Stimulated activated CD4-positive, alpha-beta T cell treated with anti-CD3 and anti-CD28 coated beads, Interleukin-12 subunit alpha, Interleukin-12 subunit beta, amount 100 ng/mL, for 48 hours (primary cell): Measurements from ENCODE around the gene TBC1D2B.

ENCODE experiments used
- DNase-seq, 3 donors: peaks; one replicate each; pipeline ENCODE4 v3.0.0-alpha.2; 2020; ENCODE audit warnings: low read depth in 2 of 3, low spot score in 1 of 3

TBC1D2B gene

DNA sequence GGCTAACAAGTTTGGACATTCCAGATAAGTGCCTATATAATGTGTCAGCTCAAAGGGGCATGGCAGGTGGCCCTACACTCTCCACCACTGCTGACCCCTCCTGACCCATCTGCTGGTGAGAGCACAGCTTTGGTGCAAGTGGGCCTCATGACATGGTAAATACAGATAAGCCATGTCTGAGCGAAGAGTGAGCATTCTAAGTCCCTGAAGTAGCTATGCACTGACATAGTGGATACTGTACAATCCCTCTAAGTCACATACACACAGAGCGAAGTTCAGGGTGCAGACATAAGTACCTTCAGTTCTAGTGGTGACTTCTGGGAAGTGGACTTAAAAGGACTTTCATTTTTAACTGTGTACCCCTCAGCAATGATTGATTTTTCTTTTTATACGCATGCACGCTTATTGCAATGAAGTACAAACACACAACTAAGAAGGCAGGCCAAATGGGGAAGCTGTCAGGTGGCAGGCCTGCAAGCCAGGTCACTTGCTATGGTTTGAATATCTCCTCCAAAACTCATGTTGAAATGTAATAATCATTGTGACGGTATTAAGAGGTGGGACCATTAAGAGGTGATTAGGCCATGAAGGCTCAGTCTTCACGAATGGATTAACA is 41.5 kb downstream of the TBC1D2B start:
- DNase-seq: no peak

DNA sequence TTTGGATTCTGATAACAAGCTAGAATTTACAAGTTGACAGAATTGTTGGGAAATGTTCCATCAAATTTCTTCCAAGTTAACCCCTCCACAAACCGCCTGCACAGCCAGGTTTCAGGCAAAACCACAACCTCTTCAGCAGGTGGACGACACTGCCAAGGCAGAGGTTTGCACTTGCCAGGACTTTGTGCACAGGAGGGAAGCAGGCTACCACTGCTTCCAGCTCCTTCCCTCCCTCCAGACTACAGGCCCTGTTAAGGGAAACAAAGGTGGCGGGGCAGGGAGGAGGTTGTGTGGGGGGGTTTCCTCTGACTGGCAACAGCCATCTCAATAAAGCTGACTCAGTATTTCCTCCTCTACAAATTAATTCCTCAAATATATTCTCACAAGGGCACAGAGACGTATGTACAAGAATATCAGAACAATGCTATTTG is 42.2 kb downstream of the TBC1D2B start:
- no peak for DNase-seq

DNA sequence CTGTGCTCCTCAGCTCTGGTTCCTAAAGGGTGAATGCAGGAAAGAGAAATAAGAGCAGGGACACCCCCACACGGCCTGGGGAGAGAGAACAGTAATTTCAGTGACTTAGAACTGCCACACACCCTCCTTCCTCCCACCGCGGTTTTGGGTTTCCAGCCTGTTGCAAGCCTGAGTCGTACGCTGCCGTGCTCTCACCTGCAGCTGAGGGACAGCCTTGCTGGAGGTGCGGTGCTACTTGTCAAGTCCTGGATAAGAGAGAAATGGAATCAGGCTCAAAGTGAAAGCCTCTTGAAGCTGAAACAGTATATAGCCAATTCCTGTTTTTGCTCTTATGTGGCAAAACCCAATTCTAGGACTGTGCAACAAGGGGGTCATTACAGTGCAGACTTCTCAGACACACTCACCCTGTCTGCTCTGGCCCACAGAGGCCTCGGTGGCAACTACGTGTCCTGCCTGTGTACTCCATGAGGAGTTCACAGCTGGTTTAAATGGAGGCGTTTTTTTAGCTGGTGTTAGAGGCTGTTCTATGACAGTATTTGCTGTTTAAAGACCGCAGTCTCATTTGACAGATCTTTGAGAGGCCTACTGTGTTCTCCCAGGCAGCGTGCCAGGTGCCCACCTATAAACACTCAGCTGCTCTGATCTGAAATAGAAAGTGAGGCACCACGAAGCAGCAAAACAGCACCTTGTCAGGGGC is 42.9 kb downstream of the TBC1D2B start:
- peak; percentile 73 to 80 (median 79) for DNase-seq

DNA sequence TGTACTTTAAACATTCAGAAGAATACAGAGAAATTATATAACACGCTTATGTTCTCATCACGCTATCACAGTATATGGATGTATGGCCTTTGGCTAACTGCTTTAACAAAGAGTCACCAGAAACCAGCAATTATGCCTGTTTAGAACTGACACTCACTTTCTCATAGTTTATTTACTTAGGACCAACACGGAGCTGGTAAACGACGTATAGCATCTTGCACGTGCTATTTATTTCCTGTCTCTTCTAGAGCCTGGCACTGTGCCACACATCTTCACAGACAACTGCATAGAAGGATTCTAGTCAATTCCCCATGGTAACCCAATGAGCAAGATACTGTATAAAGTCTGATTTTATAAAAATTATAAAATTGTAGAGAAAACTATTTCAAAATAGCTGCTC is 43.6 kb downstream of the TBC1D2B start:
- DNase-seq: no peak

GRCh38 chr15:78032671-78033070 is 44.8 kb downstream of the TBC1D2B start:
- no peak for DNase-seq

DNA sequence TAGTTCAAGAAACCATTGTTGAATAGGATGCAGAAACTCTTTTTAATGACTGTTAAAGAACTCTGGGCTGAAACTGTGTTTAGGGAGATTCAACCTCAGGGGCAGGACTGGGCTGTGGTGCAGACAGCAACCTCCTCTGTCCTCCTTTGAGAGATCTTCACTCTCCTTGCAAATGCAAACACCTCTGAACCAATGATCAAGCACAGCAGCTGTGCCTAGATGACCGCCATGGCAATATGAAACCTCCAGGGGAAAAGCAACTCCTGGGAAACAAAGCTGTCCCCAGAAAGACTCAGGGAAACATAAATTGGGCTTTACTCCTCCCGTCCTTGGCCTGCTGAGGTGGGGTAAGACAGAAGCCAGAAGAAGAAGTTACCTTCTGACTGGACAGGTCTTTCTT is 52.6 kb downstream of the TBC1D2B start:
- no peak for DNase-seq

GRCh38 chr15:78024519-78024870 is 53.0 kb downstream of the TBC1D2B start:
- DNase-seq: no peak

DNA sequence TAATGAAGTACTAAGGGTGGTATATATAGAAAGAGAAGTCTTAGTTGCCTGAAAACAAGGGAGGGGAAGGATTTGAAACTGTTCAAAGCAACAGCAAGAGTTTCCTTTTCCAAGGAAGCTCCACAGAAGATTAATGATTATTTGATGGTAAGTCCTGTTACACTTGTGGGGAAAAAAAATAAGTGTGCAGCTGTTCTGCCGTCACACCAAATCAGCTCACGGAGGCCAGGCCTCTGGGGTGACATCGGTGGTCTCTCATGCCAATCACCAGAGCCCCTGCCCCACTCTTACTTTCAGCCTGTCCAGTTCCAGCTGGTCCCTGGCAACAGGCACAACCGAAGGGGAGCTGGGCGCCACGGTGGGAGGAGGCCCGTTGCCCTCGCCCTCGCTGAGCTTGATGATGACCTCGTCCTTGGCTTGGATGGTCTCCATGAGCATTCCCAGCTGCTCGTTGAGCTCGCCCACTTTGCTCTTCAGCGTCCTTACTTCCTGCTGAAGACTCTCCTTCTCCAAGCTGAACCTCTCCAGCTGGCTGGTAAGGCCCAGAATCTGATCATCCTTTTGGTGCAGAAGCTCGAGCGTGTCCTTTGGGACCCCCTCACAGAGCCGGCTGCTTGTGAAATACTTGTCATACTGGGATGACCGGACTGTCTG is 53.5 kb downstream of the TBC1D2B start:
- DNase-seq: no peak

DNA sequence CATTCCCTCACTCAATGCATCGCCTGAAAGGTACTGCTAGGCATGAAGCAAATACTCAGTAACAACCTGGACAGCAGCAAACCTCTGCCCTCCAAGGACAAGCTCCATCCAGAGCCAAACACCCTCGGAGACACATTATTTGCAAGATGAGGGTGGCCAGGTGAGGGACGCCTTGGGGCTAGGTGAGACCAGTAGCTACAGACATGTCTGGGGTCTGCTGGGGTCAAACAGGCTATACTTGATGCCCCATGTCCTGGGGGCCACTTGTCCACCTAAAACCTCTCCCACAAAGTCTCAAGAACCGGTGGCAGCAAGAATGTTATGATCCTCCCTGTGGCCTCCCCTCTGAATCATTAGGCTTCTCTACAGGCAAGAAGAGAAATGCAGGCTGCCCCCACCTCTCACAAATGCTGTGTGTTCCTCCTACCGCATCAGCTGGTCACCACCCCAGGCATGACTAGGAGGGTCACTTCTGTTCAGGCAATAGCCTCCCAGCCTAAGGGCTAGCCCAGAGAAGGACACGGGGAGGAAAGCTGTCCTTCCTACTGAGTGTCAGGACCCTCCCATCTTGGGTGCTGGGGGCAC is 54.3 kb downstream of the TBC1D2B start:
- no peak for DNase-seq

- no peak for DNase-seq
Observed at GRCh38 chr15:78021761-78022160, 55.8 kb downstream of the TBC1D2B start.

DNA sequence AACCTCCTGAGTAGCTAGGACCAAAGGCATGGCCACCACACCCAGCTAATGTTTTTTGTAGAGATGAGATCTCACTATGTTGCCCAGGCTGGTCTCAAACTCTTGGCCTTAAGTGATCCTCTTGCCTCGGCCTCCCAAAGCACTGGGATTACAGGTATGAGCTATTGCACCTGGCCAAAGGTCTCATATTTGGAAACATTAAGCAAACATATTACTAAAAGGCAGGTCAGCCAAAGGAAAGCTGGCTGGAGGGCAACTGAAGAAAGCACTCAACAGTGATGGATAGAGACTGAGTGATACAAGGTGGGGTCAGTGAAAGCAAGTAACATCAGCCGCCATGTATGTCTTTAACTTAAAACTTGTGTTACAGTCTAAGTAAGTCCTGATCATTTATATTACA is 57.5 kb downstream of the TBC1D2B start:
- DNase-seq: no peak

GRCh38 chr15:78018946-78019644 is 58.4 kb downstream of the TBC1D2B start:
- DNase-seq: no peak

GRCh38 chr15:78018445-78018844 is 59.1 kb downstream of the TBC1D2B start:
- no peak for DNase-seq

- DNase-seq: no peak
Observed at GRCh38 chr15:78016860-78017259, 60.7 kb downstream of the TBC1D2B start.

- DNase-seq: no peak
Observed at GRCh38 chr15:78012643-78013077, 64.9 kb downstream of the TBC1D2B start.

DNA sequence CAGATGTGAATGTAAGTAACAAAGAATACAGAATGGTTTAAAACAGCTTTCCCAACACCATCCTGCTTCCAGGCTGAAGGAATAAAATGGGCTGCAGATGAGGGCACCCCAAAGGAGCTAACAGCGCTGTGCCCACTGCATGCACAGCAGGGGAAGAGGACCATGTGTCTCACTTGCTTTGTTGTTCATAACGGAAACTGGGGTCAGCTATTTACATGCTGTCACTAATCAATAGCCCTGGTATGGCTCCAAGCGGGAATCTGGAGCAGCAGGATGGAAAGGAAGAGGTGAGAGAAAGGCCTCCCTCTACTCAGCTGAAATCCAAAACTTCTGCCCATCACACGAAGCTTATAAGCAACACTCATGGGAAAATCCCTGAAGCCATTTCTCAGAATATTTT is 67.4 kb downstream of the TBC1D2B start:
- no peak for DNase-seq

DNA sequence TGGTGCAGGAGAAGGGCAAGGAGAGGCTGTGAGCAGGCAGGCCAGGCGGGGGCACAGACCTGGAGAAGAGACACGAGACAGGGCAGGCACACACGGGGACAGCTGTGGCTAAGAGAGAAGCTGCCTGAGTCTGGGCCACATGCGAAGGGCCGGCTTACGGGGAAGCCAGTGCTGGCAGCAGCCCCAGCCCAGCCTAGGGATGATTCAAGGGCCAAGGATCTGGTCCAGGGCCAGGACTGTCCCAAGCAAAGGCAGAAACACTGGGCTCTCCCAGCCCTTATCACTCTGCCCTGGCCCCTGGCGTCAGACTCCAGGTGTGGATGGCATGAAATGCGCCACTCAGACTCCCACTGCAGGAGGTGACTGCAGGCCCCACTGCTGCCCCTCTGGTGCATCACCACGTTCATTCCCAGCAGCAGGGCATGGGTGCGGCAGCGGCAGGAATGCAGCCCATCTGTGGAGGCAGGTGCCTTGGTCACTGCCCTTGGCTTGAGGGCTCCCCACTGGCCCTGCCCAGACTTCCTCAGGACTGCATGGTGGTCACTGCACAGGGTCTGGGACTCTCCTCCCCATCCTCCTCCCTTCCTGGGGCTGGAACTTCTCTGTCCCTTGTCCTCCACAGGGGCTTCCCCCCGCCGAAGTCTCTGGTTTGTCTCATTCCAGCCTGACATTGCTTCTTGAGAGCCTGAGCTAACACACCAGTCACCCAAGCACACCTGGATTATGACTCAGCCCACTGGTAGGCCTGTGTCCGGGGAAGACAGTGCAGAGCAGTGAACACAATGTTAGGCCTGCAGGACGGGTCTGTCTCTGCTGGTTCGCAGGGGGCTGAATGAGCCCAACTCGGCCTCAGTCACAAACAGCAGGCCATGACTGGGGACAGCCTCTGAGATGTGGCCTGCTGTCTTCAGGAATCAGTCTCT is 69.3 kb downstream of the TBC1D2B start:
- DNase-seq: no peak

- no peak for DNase-seq
Observed at GRCh38 chr15:78007211-78007931, 70.1 kb downstream of the TBC1D2B start.

DNA sequence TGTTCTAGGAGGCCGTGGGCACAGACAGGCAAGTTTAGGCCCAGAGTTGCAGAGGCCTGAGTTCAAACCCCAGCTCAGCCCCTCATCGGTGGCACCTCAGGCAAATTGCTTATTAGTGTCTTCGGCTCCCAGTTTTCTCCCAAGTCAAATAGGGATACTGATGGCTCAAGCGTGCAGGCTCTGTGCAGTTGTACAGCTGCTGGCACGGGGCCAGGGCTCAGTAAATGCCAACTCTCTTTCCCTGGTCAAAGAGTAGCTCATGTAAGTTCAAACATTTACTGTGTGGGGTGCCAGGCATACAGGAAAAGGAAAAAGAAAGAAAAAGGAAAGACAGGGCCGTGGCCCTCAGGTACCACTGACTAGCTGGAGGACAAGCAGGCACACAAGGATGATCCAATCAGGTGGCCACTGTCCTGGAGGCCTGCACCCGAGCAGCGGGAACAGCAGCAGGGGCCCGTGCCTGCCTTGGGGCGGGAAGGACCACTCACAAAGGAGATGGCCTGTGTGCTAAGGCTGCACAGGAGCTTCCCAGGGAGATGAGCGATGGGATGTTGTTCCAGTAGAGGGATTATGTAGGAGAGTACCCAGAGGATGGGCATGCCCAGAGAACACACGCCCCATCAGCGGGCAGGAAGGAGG is 70.8 kb downstream of the TBC1D2B start:
- DNase-seq: no peak
